Measurements from ENCODE around the gene OPN3.

Gene OPN3

GRCh38 chr1:241636291-241636690 is 3.9 kb downstream of the OPN3 start:
- no peak overlapping the region for H2BK5ac ChIP-seq (ENCODE audit: low read depth, low read length, poor library complexity, severe bottlenecking)
- H3K18ac ChIP-seq (ENCODE audit: low read depth in 1 of 2, low read length in 2 of 2), result no peak overlapping the region
- H2AK5ac ChIP-seq (ENCODE audit: low read length, severe bottlenecking), result no peak overlapping the region
- H3K36me3 ChIP-seq (ENCODE audit: control insufficient read depth in 1 of 2, insufficient read depth in 2 of 2, low read depth in 1 of 2, low read length in 2 of 2), result peaks cover 0 to 15% of the 10 kb centered on the region in 2 experiments
- no peak overlapping the region for H2BK12ac ChIP-seq (ENCODE audit: low read length in 2 of 2)
- no peak overlapping the region for H3K27ac ChIP-seq (ENCODE audit: low read length, poor library complexity, severe bottlenecking)
- no peak overlapping the region for H3K4me3 ChIP-seq (ENCODE audit: insufficient read depth in 1 of 2, low read depth in 1 of 2, low read length in 2 of 2)
- no peak for DNase-seq
- no peak overlapping the region for H3K9ac ChIP-seq (ENCODE audit: low read length)
- peaks cover 3% of the 10 kb centered on the region for H3K4me1 ChIP-seq (ENCODE audit: control insufficient read depth, insufficient read depth, low read depth, low read length)
- H2AFZ ChIP-seq (ENCODE audit: low read depth, low read length), result no peak overlapping the region
- no peak overlapping the region for H3K4me2 ChIP-seq (ENCODE audit: low read length, poor library complexity, severe bottlenecking)
- H2BK15ac ChIP-seq (ENCODE audit: low read depth, poor library complexity, severe bottlenecking), result no peak overlapping the region
- no peak overlapping the region for H3K23ac ChIP-seq (ENCODE audit: low read length in 2 of 2)
- no CpG with 5 or more reads among the region's 1 CpG for WGBS
- no peaks in the 10 kb centered on the region for H3K27me3 ChIP-seq (ENCODE audit: control insufficient read depth in 1 of 2, insufficient read depth in 1 of 2, low read length in 2 of 2)
- no peak overlapping the region for H4K91ac ChIP-seq (ENCODE audit: low read length)
- no peak overlapping the region for H3K4ac ChIP-seq (ENCODE audit: low read depth in 1 of 2, low read length in 2 of 2)
- no peaks in the 10 kb centered on the region for H3K9me3 ChIP-seq (ENCODE audit: control insufficient read depth, low read length)
- H3K79me1 ChIP-seq (replicated peaks; ENCODE audit: low read length, poor library complexity, severe bottlenecking), result peaks cover 14% of the 10 kb centered on the region
- H3K14ac ChIP-seq (ENCODE audit: low read length in 2 of 2), result no peak overlapping the region
- H2BK120ac ChIP-seq (ENCODE audit: low read depth, low read length), result no peak overlapping the region
- H4K8ac ChIP-seq (ENCODE audit: low read length), result no peak overlapping the region

- no peak overlapping the region for H3K27ac ChIP-seq (ENCODE audit: low read length, poor library complexity, severe bottlenecking)
- H2BK120ac ChIP-seq (ENCODE audit: low read depth, low read length), result no peak overlapping the region
- no peak for DNase-seq
- H3K9me3 ChIP-seq (ENCODE audit: control insufficient read depth, low read length), result no peaks in the 10 kb centered on the region
- WGBS, result 100% methylated on average over 2 of the region's 4 CpGs
- H2BK5ac ChIP-seq (ENCODE audit: low read depth, low read length, poor library complexity, severe bottlenecking), result no peak overlapping the region
- no peak overlapping the region for H2BK15ac ChIP-seq (ENCODE audit: low read depth, poor library complexity, severe bottlenecking)
- no peak overlapping the region for H2AK5ac ChIP-seq (ENCODE audit: low read length, severe bottlenecking)
- peaks cover 0 to 15% of the 10 kb centered on the region in 2 experiments for H3K36me3 ChIP-seq (ENCODE audit: control insufficient read depth in 1 of 2, insufficient read depth in 2 of 2, low read depth in 1 of 2, low read length in 2 of 2)
- peaks cover 14% of the 10 kb centered on the region for H3K79me1 ChIP-seq (replicated peaks; ENCODE audit: low read length, poor library complexity, severe bottlenecking)
- no peaks in the 10 kb centered on the region for H3K27me3 ChIP-seq (ENCODE audit: control insufficient read depth in 1 of 2, insufficient read depth in 1 of 2, low read length in 2 of 2)
- no peak overlapping the region for H3K4me3 ChIP-seq (ENCODE audit: insufficient read depth in 1 of 2, low read depth in 1 of 2, low read length in 2 of 2)
- H3K4ac ChIP-seq (ENCODE audit: low read depth in 1 of 2, low read length in 2 of 2), result no peak overlapping the region
- H2AFZ ChIP-seq (ENCODE audit: low read depth, low read length), result no peak overlapping the region
- H2BK12ac ChIP-seq (ENCODE audit: low read length in 2 of 2), result no peak overlapping the region
- H3K9ac ChIP-seq (ENCODE audit: low read length), result no peak overlapping the region
- no peak overlapping the region for H3K23ac ChIP-seq (ENCODE audit: low read length in 2 of 2)
- no peak overlapping the region for H3K14ac ChIP-seq (ENCODE audit: low read length in 2 of 2)
- H4K8ac ChIP-seq (ENCODE audit: low read length), result no peak overlapping the region
- H4K91ac ChIP-seq (ENCODE audit: low read length), result no peak overlapping the region
- H3K4me2 ChIP-seq (ENCODE audit: low read length, poor library complexity, severe bottlenecking), result no peak overlapping the region
- H3K4me1 ChIP-seq (ENCODE audit: control insufficient read depth, insufficient read depth, low read depth, low read length), result peaks cover 3% of the 10 kb centered on the region
- no peak overlapping the region for H3K18ac ChIP-seq (ENCODE audit: low read depth in 1 of 2, low read length in 2 of 2)
Observed at GRCh38 chr1:241635556-241636152, 4.5 kb downstream of the OPN3 start.

- no peak overlapping the region for H3K4me2 ChIP-seq (ENCODE audit: low read length, poor library complexity, severe bottlenecking)
- no peak overlapping the region for H2BK15ac ChIP-seq (ENCODE audit: low read depth, poor library complexity, severe bottlenecking)
- no peak overlapping the region for H4K91ac ChIP-seq (ENCODE audit: low read length)
- no CpG with 5 or more reads among the region's 3 CpGs for WGBS
- no peak overlapping the region for H2BK120ac ChIP-seq (ENCODE audit: low read depth, low read length)
- H3K27ac ChIP-seq (ENCODE audit: low read length, poor library complexity, severe bottlenecking), result no peak overlapping the region
- H3K9me3 ChIP-seq (ENCODE audit: control insufficient read depth, low read length), result no peaks in the 10 kb centered on the region
- H3K4me1 ChIP-seq (ENCODE audit: control insufficient read depth, insufficient read depth, low read depth, low read length), result peaks cover 1% of the 10 kb centered on the region
- peaks cover 16% of the 10 kb centered on the region for H3K79me1 ChIP-seq (replicated peaks; ENCODE audit: low read length, poor library complexity, severe bottlenecking)
- no peak overlapping the region for H3K23ac ChIP-seq (ENCODE audit: low read length in 2 of 2)
- peaks cover 0 to 15% of the 10 kb centered on the region in 2 experiments for H3K36me3 ChIP-seq (ENCODE audit: control insufficient read depth in 1 of 2, insufficient read depth in 2 of 2, low read depth in 1 of 2, low read length in 2 of 2)
- H3K4ac ChIP-seq (ENCODE audit: low read depth in 1 of 2, low read length in 2 of 2), result no peak overlapping the region
- no peak overlapping the region for H3K18ac ChIP-seq (ENCODE audit: low read depth in 1 of 2, low read length in 2 of 2)
- no peak overlapping the region for H2AK5ac ChIP-seq (ENCODE audit: low read length, severe bottlenecking)
- H2BK5ac ChIP-seq (ENCODE audit: low read depth, low read length, poor library complexity, severe bottlenecking), result no peak overlapping the region
- DNase-seq, result no peak
- no peak overlapping the region for H3K9ac ChIP-seq (ENCODE audit: low read length)
- H4K8ac ChIP-seq (ENCODE audit: low read length), result no peak overlapping the region
- H2AFZ ChIP-seq (ENCODE audit: low read depth, low read length), result no peak overlapping the region
- H3K4me3 ChIP-seq (ENCODE audit: insufficient read depth in 1 of 2, low read depth in 1 of 2, low read length in 2 of 2), result no peak overlapping the region
- no peak overlapping the region for H2BK12ac ChIP-seq (ENCODE audit: low read length in 2 of 2)
- H3K27me3 ChIP-seq (ENCODE audit: control insufficient read depth in 1 of 2, insufficient read depth in 1 of 2, low read length in 2 of 2), result no peaks in the 10 kb centered on the region
- H3K14ac ChIP-seq (ENCODE audit: low read length in 2 of 2), result no peak overlapping the region
Observed at GRCh38 chr1:241632987-241633386, 7.2 kb downstream of the OPN3 start.

GRCh38 chr1:241631674-241632073 is 8.5 kb downstream of the OPN3 start:
- DNase-seq, result no peak
- H3K36me3 ChIP-seq (ENCODE audit: control insufficient read depth in 1 of 2, insufficient read depth in 2 of 2, low read depth in 1 of 2, low read length in 2 of 2), result peaks cover 0 to 15% of the 10 kb centered on the region in 2 experiments
- no peak overlapping the region for H4K8ac ChIP-seq (ENCODE audit: low read length)
- H2BK15ac ChIP-seq (ENCODE audit: low read depth, poor library complexity, severe bottlenecking), result no peak overlapping the region
- no peak overlapping the region for H2BK120ac ChIP-seq (ENCODE audit: low read depth, low read length)
- H3K14ac ChIP-seq (ENCODE audit: low read length in 2 of 2), result no peak overlapping the region
- no peak overlapping the region for H2AK5ac ChIP-seq (ENCODE audit: low read length, severe bottlenecking)
- no peak overlapping the region for H3K27ac ChIP-seq (ENCODE audit: low read length, poor library complexity, severe bottlenecking)
- no peak overlapping the region for H3K4ac ChIP-seq (ENCODE audit: low read depth in 1 of 2, low read length in 2 of 2)
- H3K18ac ChIP-seq (ENCODE audit: low read depth in 1 of 2, low read length in 2 of 2), result no peak overlapping the region
- H3K9me3 ChIP-seq (ENCODE audit: control insufficient read depth, low read length), result no peaks in the 10 kb centered on the region
- H2AFZ ChIP-seq (ENCODE audit: low read depth, low read length), result no peak overlapping the region
- H2BK12ac ChIP-seq (ENCODE audit: low read length in 2 of 2), result no peak overlapping the region
- H3K9ac ChIP-seq (ENCODE audit: low read length), result no peak overlapping the region
- H3K4me2 ChIP-seq (ENCODE audit: low read length, poor library complexity, severe bottlenecking), result no peak overlapping the region
- H3K4me1 ChIP-seq (ENCODE audit: control insufficient read depth, insufficient read depth, low read depth, low read length), result no peaks in the 10 kb centered on the region
- no peak overlapping the region for H2BK5ac ChIP-seq (ENCODE audit: low read depth, low read length, poor library complexity, severe bottlenecking)
- H4K91ac ChIP-seq (ENCODE audit: low read length), result no peak overlapping the region
- no peaks in the 10 kb centered on the region for H3K27me3 ChIP-seq (ENCODE audit: control insufficient read depth in 1 of 2, insufficient read depth in 1 of 2, low read length in 2 of 2)
- WGBS, result 100% methylated on average over 2 of the region's 5 CpGs
- no peak overlapping the region for H3K4me3 ChIP-seq (ENCODE audit: insufficient read depth in 1 of 2, low read depth in 1 of 2, low read length in 2 of 2)
- H3K23ac ChIP-seq (ENCODE audit: low read length in 2 of 2), result no peak overlapping the region
- H3K79me1 ChIP-seq (replicated peaks; ENCODE audit: low read length, poor library complexity, severe bottlenecking), result peaks cover 16% of the 10 kb centered on the region

All from mesenchymal stem cell (in vitro differentiated cells and primary cell).